ENCODE results near the gene CRACR2B.
A peak's percentile ranks its signal among the peaks of the same experiment; 100 is the strongest.

The CRACR2B gene

GRCh38 chr11:855330-855674 is 27.6 kb downstream of the CRACR2B start:
- no peak for DNase-seq

- no peak for DNase-seq
These were observed 28.1 kb downstream of the CRACR2B start for GRCh38 chr11:855796-856195.

- peak; percentile 68 for DNase-seq
These were observed 28.7 kb downstream of the CRACR2B start for GRCh38 chr11:856397-856796.

GRCh38 chr11:858053-858761 is 30.5 kb downstream of the CRACR2B start:
- DNase-seq = no peak

GRCh38 chr11:858762-859339 is 31.1 kb downstream of the CRACR2B start:
- no peak for DNase-seq

- peak; percentile 94 for DNase-seq
These were observed 31.8 kb downstream of the CRACR2B start for GRCh38 chr11:859394-860131.

GRCh38 chr11:860234-861104 is 32.8 kb downstream of the CRACR2B start:
- DNase-seq = no peak

- peak; percentile 37 for DNase-seq
These were observed 33.4 kb downstream of the CRACR2B start for GRCh38 chr11:861105-861479.

- peak; percentile 53 for DNase-seq
These were observed 34.5 kb downstream of the CRACR2B start for GRCh38 chr11:862081-862661.

- DNase-seq = no peak
These were observed 34.9 kb downstream of the CRACR2B start for GRCh38 chr11:862696-863022.

- DNase-seq = no peak
These were observed 35.5 kb downstream of the CRACR2B start for GRCh38 chr11:863023-863909.

GRCh38 chr11:863910-864827 is 36.5 kb downstream of the CRACR2B start:
- DNase-seq = no peak

GRCh38 chr11:864898-865297 is 37.2 kb downstream of the CRACR2B start:
- no peak for DNase-seq

GRCh38 chr11:865462-866430 is 38.0 kb downstream of the CRACR2B start:
- no peak for DNase-seq

GRCh38 chr11:866481-866880 is 38.8 kb downstream of the CRACR2B start:
- no peak for DNase-seq

- no peak for DNase-seq
These were observed 40.2 kb downstream of the CRACR2B start for GRCh38 chr11:867856-868358.

- DNase-seq = no peak
These were observed 40.7 kb downstream of the CRACR2B start for GRCh38 chr11:868394-868793.

- DNase-seq = no peak
These were observed 41.1 kb downstream of the CRACR2B start for GRCh38 chr11:868802-869201.

- no peak for DNase-seq
These were observed 41.8 kb downstream of the CRACR2B start for GRCh38 chr11:869399-870126.

Data from NCI-H69 (cell line).